Dendritic cell treated with granulocyte-macrophage colony-stimulating factor and Interleukin-4, amounts not matched to agents 40 ng/mL and 50 ng/mL, for 4 days (primary cell): ENCODE measurements around the gene MED15.
"Not testable (repeated sequence)": the region's sequence is repeated elsewhere in the genome, so short reads cannot be mapped to it uniquely, and the experiment has no call there.

Source experiments
- H3K27ac Mint-ChIP-seq: one replicate; pipeline ENCODE4 v1.8.0; 2022; ENCODE audit warnings: mild to moderate bottlenecking, mixed read lengths
- H3K27me3 Mint-ChIP-seq: one replicate; pipeline ENCODE4 v1.8.0; 2022; ENCODE audit warnings: mild to moderate bottlenecking, mixed read lengths
- H3K36me3 Mint-ChIP-seq: one replicate; pipeline ENCODE4 v1.8.0; 2022; ENCODE audit warnings: low read depth, mixed read lengths
- H3K4me1 Mint-ChIP-seq: one replicate; pipeline ENCODE4 v1.8.0; 2022; ENCODE audit warnings: low read depth, mixed read lengths
- H3K4me3 Mint-ChIP-seq: one replicate; pipeline ENCODE4 v1.8.0; 2022; ENCODE audit warnings: mild to moderate bottlenecking, moderate library complexity, mixed read lengths
- H3K9me3 Mint-ChIP-seq: one replicate; pipeline ENCODE4 v1.8.0; 2022; ENCODE audit warnings: mixed read lengths
- intact Hi-C: fragments of 100-400 bp; cut with micrococcal nuclease; formaldehyde crosslinking; loops from one replicate; pipeline ENCODE4 v1.15.0; 2022

The MED15 gene

GRCh38 chr22:20615021-20615420, 107.6 kb downstream of the MED15 start:
- H3K4me3 Mint-ChIP-seq: no peak overlapping the region
- H3K27ac Mint-ChIP-seq: no peak overlapping the region
- H3K27me3 Mint-ChIP-seq: peaks cover 8% of the 10 kb centered on the region
- H3K4me1 Mint-ChIP-seq: no peaks in the 10 kb centered on the region
- intact Hi-C loops: no loop called here
- no peaks in the 10 kb centered on the region for H3K9me3 Mint-ChIP-seq
- no peaks in the 10 kb centered on the region for H3K36me3 Mint-ChIP-seq

DNA sequence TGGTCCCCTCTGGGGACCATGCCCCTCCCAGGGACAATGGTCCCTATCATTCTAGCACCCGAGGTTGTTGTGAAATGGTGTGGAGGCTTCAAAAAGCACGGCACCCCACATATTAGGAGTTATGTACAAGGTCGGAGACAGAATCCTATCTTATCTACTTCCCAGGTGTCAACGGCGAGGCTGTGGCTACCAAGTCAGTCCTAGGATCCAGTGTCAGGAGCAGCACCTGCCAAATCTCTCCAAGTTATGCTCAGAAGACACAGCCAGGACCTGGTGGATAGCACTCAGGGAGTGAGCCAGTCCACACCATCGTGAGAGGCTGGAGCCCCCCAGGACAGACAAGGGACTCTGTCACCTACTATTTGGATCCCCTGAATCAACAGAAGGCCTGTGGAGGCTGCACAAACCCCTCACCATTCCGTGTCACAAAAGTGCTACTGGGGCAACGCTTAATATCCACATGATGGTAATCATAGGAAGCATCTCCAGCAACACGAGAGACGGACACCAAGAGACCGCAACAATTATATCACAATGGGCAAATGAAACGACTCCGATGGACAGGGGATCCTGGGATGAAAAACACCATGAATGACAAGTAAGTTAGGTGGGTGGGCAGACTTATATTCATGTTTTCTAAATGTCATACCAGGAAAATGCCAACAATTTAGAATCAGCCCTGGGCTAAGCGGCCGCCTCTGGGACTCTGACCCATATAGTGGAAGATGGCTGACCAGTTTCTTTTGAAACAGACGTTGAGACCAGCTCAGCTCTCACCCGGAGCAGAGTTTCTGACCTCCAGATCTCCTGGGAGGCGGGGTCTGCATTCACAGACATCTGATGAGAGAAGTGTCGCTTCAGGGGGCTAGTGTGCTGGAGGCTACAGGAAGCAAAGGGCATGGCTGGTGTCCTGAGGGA, 108.4 kb downstream of the MED15 start:
- H3K4me3 Mint-ChIP-seq: no peak overlapping the region
- H3K9me3 Mint-ChIP-seq: no peaks in the 10 kb centered on the region
- intact Hi-C loops: no loop called here
- H3K27me3 Mint-ChIP-seq: peaks cover 8% of the 10 kb centered on the region
- H3K4me1 Mint-ChIP-seq: no peaks in the 10 kb centered on the region
- no peaks in the 10 kb centered on the region for H3K36me3 Mint-ChIP-seq
- no peak overlapping the region for H3K27ac Mint-ChIP-seq

DNA sequence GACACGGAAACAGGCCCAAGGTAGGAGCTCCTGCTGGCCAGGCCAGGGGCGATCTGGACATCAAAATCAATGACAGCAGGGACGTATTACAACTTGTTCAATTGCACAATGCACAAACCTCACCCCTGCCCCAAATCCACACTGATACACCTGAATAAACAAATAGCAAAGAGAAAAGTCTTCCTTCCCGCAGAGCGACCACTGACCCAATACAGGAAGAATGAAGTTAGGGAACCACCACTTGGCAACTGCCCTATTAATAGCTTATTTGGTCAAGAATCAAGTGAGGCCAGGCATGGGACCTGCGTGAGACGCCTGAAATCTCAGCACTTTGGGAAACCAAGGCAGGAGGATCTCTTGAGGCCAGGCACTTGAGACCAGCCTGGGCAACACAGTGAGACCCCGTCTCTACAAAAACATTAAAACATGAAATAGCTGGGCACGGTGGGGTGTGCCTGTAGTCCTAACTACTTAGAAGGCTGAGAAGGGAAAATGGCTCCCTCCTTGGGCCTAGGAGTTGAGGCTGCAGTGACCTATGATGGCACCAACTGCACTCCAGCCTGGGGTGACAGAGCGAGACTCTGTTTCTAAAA, 109.1 kb downstream of the MED15 start:
- intact Hi-C loops: no loop called here
- H3K27ac Mint-ChIP-seq: no peak overlapping the region
- no peak overlapping the region for H3K4me3 Mint-ChIP-seq
- peaks cover 4% of the 10 kb centered on the region for H3K27me3 Mint-ChIP-seq
- H3K9me3 Mint-ChIP-seq: no peaks in the 10 kb centered on the region
- H3K36me3 Mint-ChIP-seq: no peaks in the 10 kb centered on the region
- no peaks in the 10 kb centered on the region for H3K4me1 Mint-ChIP-seq

GRCh38 chr22:20618488-20618887, 111.1 kb downstream of the MED15 start:
- Mint-ChIP-seq H3K36me3 (no peaks in the 10 kb centered on the region), H3K27ac (no peak overlapping the region), H3K4me1 (no peaks in the 10 kb centered on the region), H3K4me3 (no peak overlapping the region), H3K27me3 (no peaks in the 10 kb centered on the region), H3K9me3 (no peaks in the 10 kb centered on the region)
- intact Hi-C loops: no loop called here

DNA sequence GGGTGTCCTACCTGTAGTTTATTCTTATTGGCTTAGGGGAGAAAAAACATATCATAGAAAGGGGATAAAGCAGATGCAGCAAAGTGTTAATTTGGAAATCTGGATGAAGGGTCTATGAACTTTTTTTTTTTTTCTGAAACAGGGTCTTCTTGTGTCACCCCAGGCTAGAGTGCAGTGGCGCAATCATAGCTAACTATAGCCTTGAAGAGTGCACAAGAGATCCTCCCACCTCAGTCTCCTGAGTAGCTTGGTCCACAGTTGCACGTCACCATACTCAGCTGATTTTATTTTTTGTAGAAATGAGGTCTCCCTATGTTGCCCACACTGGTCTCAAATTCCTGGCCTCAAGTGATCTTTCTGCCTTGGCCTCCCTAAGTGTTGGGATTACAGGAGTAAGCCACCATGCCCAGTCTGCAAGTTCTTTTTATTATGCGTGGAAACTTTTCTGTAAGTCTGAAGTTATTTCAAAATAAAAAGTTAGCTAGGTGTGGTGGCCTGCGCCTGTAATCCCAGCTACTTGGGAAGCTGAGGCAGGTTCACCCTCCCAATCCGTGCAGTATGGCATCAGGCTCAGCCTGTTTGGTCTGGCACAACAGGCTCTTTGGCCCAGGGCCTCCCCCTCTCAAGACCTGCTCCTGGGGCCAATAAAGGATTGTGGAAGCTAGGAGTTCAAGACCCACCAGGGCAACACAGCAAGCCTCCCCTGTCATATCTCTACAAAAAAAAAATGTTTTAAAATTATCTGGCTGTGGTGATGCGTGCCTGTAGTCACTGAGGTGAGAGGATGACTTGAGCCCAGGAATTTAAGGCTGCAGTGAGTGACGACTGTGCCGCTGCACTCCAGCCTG, 111.9 kb downstream of the MED15 start:
- Mint-ChIP-seq H3K9me3 (no peaks in the 10 kb centered on the region), H3K4me3 (no peak overlapping the region), H3K27ac (no peak overlapping the region), H3K27me3 (no peaks in the 10 kb centered on the region), H3K4me1 (no peaks in the 10 kb centered on the region), H3K36me3 (no peaks in the 10 kb centered on the region)
- intact Hi-C loops: no loop called here

DNA sequence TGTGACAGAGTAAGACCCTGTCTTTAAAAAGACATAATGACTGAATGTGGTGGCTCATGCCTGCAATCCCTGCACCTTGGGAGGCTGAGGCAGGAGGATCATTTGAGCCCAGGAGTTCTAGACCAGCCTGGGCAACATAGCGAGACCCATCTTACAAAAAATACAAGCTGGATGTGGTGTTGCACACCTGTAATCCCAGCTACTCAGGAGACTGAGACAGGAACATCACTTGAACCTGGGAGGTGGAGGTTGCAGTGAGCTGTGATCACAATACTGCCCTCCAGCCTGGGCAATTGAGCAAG, 112.4 kb downstream of the MED15 start:
- H3K27me3 Mint-ChIP-seq, H3K27ac Mint-ChIP-seq, intact Hi-C loops, H3K4me1 Mint-ChIP-seq, H3K36me3 Mint-ChIP-seq, H3K4me3 Mint-ChIP-seq, H3K9me3 Mint-ChIP-seq: not testable (repeated sequence)

DNA sequence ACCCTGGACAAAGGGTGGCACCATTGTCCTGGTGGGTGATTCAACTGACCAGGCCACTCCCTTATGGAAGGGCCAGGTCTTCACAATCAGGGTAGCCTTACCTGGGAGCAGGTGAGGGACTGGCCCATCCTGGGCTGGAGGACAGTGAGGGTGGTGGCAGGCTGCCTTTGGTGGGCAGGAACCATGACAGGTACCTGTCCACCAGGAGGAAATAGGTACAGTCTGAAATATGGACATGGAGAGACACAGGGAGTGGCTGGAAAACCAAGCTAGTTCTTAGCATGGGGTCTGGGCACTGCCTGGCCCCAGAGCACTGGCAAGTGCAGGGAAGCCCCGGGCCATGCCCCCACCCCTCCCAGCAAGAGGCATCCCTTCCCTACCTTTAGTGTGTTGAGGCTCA, 113.8 kb downstream of the MED15 start:
- no peaks in the 10 kb centered on the region for H3K4me1 Mint-ChIP-seq
- H3K9me3 Mint-ChIP-seq: no peaks in the 10 kb centered on the region
- no peaks in the 10 kb centered on the region for H3K27me3 Mint-ChIP-seq
- no peak overlapping the region for H3K4me3 Mint-ChIP-seq
- no peak overlapping the region for H3K27ac Mint-ChIP-seq
- no peaks in the 10 kb centered on the region for H3K36me3 Mint-ChIP-seq
- intact Hi-C loops: no loop called here

GRCh38 chr22:20622650-20623339, 115.4 kb downstream of the MED15 start:
- Mint-ChIP-seq H3K36me3 (no peaks in the 10 kb centered on the region), H3K27me3 (peaks cover 2% of the 10 kb centered on the region), H3K4me3 (no peak overlapping the region), H3K9me3 (no peaks in the 10 kb centered on the region), H3K27ac (no peak overlapping the region), H3K4me1 (no peaks in the 10 kb centered on the region)
- intact Hi-C loops: no loop called here

- H3K9me3 Mint-ChIP-seq: no peaks in the 10 kb centered on the region
- no peaks in the 10 kb centered on the region for H3K36me3 Mint-ChIP-seq
- intact Hi-C loops: no loop called here
- no peak overlapping the region for H3K27ac Mint-ChIP-seq
- H3K4me1 Mint-ChIP-seq: no peaks in the 10 kb centered on the region
- no peak overlapping the region for H3K4me3 Mint-ChIP-seq
- peaks cover 2% of the 10 kb centered on the region for H3K27me3 Mint-ChIP-seq
These were observed 116.8 kb downstream of the MED15 start for GRCh38 chr22:20624161-20624616.

DNA sequence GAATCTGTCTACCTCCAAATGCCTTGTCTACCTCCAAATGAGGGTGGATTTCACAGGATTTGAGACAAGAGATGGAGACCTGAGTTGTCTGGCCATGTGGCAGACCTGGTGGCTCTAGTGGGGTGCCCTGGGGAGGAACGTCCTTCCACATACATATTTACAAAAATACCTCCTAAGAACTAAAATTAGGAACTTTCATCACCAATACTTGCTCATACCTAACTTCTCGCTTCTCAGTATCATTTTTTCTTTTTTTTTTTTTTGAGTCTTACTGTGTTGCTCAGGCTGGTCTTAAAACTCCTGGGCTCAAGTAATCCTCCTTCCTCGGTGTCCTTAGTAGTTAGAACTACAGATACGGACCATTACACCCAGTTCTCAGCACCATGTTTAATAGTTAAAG, 117.9 kb downstream of the MED15 start:
- Mint-ChIP-seq H3K27me3 (peaks cover 2% of the 10 kb centered on the region), H3K27ac (no peak overlapping the region), H3K36me3 (no peaks in the 10 kb centered on the region), H3K4me1 (no peaks in the 10 kb centered on the region), H3K9me3 (no peaks in the 10 kb centered on the region), H3K4me3 (no peak overlapping the region)
- intact Hi-C loops: no loop called here

DNA sequence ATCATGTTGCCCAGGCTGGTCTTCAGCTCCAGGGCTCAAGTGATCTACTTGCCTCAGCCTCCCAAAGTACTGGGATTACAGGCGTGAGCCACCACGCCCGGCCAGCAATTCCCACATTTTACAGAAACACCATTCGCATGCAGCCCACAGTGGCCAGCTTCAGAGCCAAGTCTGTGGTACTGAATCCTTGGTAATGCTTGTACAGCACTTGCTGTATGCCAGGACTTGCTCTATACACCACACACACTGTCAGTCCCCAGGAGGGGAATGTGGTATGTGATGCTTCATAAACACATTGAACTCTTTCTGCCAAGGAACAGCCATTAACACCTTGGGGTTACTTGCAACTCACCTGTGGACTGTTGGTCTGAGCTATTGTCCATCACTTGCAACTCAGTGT, 119.4 kb downstream of the MED15 start:
- Mint-ChIP-seq H3K4me1 (no peaks in the 10 kb centered on the region), H3K4me3 (no peak overlapping the region), H3K27me3 (peaks cover 2% of the 10 kb centered on the region), H3K27ac (no peak overlapping the region), H3K36me3 (no peaks in the 10 kb centered on the region), H3K9me3 (no peaks in the 10 kb centered on the region)
- intact Hi-C loops: no loop called here

DNA sequence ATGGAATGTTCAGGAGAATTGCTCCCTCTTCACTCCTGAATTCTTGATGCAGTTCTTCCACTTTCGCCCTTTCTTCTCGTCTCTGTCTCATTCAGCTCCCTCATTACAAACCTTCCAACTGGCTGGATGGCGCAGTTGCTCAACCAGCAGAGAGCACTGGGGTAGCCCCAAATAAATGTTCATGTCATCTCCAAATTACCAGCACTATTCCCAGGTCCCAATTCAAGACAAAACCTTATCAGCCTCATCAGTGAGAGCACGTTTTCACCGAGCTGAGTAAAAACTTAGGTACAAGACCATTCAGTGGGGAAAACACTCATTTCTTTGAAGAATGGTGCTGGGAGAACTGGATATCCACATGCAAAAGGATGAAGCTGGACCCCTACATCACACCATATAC, 120.0 kb downstream of the MED15 start:
- Mint-ChIP-seq H3K27me3 (peaks cover 2% of the 10 kb centered on the region), H3K9me3 (no peaks in the 10 kb centered on the region), H3K27ac (no peak overlapping the region), H3K4me3 (no peak overlapping the region), H3K36me3 (no peaks in the 10 kb centered on the region), H3K4me1 (no peaks in the 10 kb centered on the region)
- intact Hi-C loops: no loop called here

- no peak overlapping the region for H3K27ac Mint-ChIP-seq
- H3K4me3 Mint-ChIP-seq: no peak overlapping the region
- H3K36me3 Mint-ChIP-seq: no peaks in the 10 kb centered on the region
- intact Hi-C loops: no loop called here
- H3K4me1 Mint-ChIP-seq: no peaks in the 10 kb centered on the region
- H3K9me3 Mint-ChIP-seq: no peaks in the 10 kb centered on the region
- peaks cover 2% of the 10 kb centered on the region for H3K27me3 Mint-ChIP-seq
These were observed 120.9 kb downstream of the MED15 start for GRCh38 chr22:20628081-20628939.
